Non-pigmented ciliary epithelial cell (primary cell): Measurements from ENCODE around the gene IGF1R.
"Not testable (repeated sequence)": the region's sequence is repeated elsewhere in the genome, so short reads cannot be mapped to it uniquely, and the experiment has no call there.

Experiments
- DNase-seq: peaks from one replicate; pipeline ENCODE4 v3.0.0-alpha.2; 2010; ENCODE audit warnings: low read depth

Gene IGF1R

GRCh38 chr15:98965597-98965996 is 317.3 kb downstream of the IGF1R start:
- no peak for DNase-seq

GRCh38 chr15:98966091-98966787 is 317.9 kb downstream of the IGF1R start:
- no peak for DNase-seq

DNA sequence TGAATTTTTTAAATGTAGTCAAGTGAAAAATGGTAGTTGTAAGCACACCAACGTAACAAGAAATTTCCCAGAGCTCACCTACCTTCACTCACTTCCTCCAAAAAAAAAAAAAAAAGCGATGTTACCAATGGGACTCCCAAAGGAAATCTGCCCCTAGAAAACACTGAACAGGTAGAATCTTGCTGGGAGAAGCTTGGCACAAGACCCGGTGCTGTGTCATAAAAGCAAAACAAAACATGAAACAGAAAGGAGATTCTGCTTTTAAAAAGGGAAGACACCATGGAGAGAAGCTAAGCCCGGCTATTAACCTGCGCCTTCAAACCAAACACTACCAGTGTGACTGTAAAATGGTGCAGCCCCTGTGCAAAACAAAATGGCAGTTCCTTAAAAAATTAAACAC is 318.8 kb downstream of the IGF1R start:
- DNase-seq, result no peak

DNA sequence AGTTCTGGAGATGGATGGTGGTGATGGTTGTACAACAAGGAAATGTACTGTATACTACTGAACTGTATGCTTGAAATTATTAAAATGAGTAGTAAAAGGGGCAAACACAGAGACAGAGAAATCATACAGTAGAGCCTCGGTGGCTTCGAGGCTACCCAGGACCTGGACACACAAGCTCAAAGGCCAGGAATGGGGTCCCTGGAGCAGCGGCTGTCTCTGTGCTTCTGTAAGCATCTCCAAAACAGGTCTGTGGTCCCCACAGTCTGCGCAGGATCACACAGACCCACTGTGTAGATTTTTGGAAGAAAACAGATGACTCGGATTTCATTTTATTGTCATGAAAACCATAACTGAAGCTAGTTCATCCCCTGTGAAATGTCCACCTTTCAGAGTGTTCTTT is 319.6 kb downstream of the IGF1R start:
- DNase-seq, result no peak

- DNase-seq, result no peak
Measured at GRCh38 chr15:98968576-98968975, 320.2 kb downstream of the IGF1R start.

- no peak for DNase-seq
Measured at GRCh38 chr15:98969126-98969735, 320.9 kb downstream of the IGF1R start.

GRCh38 chr15:98970799-98971198 is 322.5 kb downstream of the IGF1R start:
- DNase-seq, result no peak

GRCh38 chr15:98976500-98976899 is 328.2 kb downstream of the IGF1R start:
- DNase-seq, result no peak

- DNase-seq, result no peak
Measured at GRCh38 chr15:98977441-98977840, 329.1 kb downstream of the IGF1R start.

DNA sequence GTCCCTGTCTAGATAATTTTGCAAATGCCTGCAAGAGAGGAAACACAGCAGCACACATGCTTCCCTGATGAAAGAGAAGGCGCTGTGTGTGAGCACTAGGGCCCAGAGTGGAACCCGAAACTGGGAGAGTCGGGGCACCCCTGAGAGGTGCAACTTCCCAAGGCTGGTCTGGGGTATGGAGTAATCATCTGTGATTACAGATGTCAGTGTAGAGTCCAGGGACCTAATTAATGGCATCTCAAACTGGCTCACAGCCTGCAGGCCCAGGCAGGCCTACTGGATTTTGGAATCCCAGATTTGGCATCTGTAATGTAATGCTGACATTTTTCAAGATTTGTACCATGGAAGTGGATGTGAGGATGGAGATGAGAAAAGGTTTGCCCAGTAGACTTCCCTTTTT is 329.8 kb downstream of the IGF1R start:
- no peak for DNase-seq

GRCh38 chr15:98980899-98981228 is 332.5 kb downstream of the IGF1R start:
- DNase-seq, result no peak

DNA sequence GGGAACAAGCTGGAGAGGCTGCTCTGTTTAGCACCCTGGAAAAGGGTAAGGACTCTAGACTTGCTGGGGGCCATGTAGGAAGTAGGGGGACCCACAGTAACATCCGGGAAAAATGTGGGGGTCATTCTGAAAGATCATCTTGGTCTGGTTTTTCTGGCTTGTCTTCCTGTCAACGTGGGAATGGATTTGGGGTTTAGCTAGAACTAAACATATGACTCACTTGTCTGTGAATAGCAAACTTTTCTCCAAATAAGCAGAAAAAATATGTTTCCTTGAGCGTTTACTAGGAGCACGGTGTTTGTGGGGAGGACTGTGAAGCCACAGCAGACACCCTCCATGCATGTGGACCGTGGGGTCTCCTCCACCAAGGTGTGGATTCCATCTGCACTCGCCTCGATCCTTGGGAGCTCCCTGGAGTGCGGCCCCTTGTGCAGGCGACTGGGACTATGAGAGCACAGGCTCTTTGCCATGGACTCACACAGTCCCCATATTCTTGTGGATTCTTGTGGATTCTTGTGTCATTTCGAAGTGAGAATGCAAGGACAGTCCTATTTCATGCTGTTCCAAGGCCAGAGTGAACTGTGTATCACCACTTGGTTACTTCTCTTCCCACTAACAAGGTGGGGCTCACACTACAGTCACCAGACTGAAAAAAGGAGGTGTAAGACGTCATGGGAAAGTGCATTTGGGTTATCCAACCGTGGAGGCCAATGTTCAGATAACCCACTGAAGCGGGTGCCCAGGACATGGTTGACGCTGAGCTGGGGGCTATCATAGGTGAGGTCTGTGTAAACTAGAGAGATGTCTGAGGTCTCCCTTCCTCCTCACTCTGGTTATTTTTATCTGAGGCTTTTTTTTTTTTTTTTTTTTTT is 333.7 kb downstream of the IGF1R start:
- peak; percentile 14 for DNase-seq

DNA sequence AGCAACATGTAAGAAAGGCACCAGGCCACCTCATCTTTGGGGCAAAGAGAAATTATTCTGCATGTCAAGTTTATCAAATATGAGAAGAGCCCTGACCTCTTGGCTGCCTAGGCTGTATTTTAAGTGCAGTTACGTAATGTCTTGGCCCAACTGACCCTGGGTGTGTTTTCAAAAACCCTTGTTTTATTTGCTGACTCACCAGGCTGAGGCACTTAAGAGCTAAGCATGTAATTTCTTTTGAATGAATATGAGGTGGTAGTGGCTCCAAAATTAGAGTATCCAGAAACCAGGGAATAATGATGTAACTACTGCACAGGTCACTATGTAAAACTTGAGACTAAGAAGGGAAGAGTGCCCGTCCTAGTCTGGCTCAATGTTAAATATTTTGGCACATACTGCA is 335.0 kb downstream of the IGF1R start:
- DNase-seq, result peak; percentile 43

DNA sequence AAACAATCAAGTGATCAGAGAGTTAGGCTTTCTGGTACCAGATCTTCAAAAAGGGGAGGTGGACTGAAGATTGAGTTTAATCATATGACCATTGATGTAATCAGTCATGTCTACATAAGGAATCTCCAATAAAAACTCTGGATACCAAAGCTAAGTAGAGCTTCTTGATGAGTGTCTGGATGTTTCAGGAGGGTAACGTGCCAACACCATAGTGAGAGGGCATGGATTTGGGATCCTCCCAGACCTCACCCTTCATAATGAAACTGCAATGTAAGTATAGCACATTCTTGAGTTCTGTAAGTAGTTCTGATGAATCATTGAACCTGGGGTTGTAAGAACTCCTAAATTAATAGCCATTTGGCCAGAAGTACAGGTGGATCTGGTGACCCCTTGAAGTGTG is 337.9 kb downstream of the IGF1R start:
- no peak for DNase-seq

- DNase-seq, result no peak
Measured at GRCh38 chr15:98994892-98995291, 346.6 kb downstream of the IGF1R start.

DNA sequence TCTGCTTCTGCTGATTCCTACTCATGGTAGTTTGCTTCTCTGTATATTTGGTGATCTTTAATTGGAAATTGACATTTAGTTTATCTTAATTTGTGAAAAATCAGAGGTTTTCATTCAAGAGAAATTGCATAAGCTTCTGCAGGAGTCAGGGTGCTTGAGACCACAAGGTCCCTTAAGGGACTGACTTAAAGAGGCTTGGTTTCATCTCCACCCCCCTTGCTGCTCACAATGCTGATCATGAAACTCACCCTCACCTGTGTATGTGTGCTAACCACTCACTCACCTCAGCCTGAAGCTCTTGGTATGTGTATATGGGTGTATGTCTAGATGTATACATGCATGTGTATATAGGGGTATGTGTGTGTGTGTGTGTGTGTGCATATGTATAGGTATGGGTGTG is 347.8 kb downstream of the IGF1R start:
- no peak for DNase-seq

DNA sequence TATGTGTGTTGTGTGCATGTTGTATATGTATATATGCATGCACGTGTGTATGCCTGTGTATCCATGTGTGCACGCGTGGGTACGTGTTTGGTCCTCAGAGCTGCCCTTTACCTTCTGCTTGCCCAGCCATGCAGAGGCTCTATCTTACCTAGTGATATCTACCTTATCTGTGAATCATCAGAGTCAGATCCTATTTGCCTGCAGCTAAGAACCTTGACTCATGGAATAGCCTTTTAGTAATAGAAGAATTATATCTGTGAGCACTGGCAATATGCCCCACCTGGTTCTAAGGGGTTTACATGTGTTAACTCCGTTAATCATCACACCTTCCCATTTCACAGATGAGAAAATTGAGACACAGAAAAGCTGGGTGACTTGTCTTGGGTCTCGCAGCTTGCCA is 348.3 kb downstream of the IGF1R start:
- DNase-seq, result no peak

DNA sequence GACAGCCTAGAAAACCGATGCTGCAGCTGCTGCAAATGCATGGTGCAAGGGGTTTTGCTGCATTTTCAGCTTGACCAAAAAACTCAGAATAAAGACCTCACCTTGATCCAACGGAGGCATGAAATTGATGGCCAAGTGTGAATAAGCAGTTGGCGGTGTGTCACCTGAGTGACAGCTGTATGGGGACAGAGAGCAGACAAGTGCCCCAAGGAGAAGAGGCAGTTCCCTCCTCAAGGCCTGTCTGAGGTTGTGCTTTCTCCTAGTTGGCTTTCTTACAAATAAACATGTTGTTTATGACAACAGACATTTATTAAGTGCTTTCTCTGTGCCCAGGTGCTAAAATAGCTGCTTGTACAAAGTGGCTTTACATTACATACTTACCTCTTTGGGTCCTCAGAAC is 349.0 kb downstream of the IGF1R start:
- DNase-seq, result no peak

GRCh38 chr15:98997755-98998154 is 349.4 kb downstream of the IGF1R start:
- DNase-seq, result no peak

GRCh38 chr15:98998279-98998678 is 349.9 kb downstream of the IGF1R start:
- no peak for DNase-seq

DNA sequence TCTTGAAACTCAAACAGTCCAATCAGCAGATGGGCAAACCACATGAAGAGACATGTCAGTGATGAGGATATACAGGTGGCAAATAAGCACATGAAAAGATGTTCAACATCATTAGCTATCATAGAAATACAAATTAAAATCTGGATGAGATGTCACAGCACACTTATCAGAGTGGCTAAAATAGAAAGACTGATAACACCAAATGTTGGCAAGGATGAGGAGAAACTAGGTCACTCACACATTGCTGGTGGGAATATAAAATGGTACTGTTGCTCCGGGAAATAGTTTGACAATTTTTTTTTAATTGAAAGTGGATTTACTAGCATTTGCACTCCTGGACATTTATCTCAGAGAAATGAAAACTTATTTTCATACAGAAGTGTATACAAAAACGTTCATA is 350.9 kb downstream of the IGF1R start:
- no peak for DNase-seq

DNA sequence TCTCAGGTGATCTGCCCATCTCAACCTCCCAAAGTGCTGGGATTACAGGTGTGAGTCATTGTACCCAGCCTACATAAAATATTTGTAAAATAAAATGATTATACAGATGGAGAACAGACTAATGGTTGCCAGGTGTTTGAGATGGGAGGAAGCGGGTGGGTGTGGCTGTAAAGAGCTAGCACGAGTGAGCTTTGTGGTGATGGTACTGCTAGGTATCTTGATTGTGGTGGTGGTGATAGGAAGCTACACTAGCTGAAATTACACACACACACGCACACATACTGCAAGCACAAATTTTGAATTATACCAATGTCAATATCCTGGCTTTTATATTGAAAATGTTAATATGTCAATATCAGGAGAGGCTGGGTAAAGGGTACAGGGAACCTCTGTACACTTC is 353.9 kb downstream of the IGF1R start:
- DNase-seq, result no peak

- DNase-seq, result not testable (repeated sequence)
Measured at GRCh38 chr15:99003317-99003716, 355.0 kb downstream of the IGF1R start.
